Suprapubic skin (tissue), 4 donors: ENCODE measurements around the gene LMAN1L.

Source experiments
- CTCF ChIP-seq, 2 donors: fragments of 200-600 bp in 1 of 2; fragments of 450-650 bp in 1 of 2; sonication (generic) in 1 of 2; IDR thresholded peaks; one replicate each; pipeline ENCODE4 v1.5.1; 2016 to 2019; ENCODE audit warnings: antibody characterized with exemption in 2 of 2, mild to moderate bottlenecking in 1 of 2, moderate library complexity in 1 of 2
- EP300 ChIP-seq: sonication (generic); formaldehyde crosslinking; IDR thresholded peaks from one replicate; pipeline ENCODE4 v1.6.1; 2017; ENCODE audit warnings: antibody characterized with exemption
- POLR2A ChIP-seq, 2 donors: fragments of 450-650 bp; IDR thresholded peaks; one replicate each; pipeline ENCODE4 v1.6.1; 2017; ENCODE audit warnings: antibody characterized with exemption in 2 of 2, mild to moderate bottlenecking in 2 of 2, moderate library complexity in 2 of 2
- POLR2AphosphoS5 ChIP-seq, 3 donors: sonication (generic); formaldehyde crosslinking; IDR thresholded peaks; one replicate each; pipeline ENCODE4 v1.6.1; 2017; ENCODE audit warnings: antibody characterized with exemption in 3 of 3

DNA sequence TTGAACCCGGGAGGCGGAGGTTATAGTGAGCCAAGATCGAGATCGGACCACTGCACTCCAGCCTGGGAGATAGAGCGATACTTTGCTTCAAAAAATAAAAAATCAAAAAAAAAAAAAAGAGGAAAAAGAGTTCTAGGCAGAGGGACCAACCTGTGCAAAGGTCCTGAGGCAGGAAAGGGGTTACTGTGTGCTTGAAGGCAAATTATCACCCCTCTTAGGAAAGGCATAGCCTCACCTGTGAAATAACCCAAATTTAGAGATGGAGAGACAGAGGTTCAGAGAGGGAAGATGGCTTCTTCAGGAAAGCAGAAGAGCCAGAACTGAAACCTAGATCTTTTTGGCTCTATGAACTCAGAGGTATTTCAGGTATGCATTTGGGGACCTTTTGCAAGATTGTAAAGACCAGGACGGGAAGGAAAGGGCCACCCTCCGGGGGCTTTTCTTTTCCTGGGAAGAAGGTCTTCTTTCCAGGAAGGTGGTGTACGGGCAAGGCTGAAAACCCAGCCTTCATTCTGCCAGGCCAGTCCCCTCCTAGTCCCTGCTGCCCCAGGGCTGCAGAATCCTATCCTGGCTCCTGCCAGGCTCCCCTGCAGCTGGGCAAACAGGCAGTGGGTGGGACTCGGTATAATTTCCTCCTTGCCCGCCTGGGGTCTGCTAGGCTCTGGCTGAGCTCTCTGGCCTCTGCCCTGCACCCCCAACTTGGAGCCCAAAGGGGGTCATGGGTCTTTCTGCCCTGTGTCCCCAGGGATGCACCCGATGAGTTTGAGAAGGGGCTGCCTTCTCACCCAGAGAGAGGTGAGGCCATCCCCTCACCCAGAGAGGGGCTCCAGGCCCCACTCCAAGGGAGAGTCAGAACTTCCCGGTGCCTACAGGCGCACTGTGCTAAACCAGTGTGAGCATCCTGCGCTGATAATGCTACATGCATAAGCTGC is 45.2 kb upstream of the LMAN1L start:
- no peak for TF ChIP-seq POLR2AphosphoS5 (IDR thresholded peaks at IDR 0.05)
- TF ChIP-seq CTCF (IDR thresholded peaks at IDR 0.05): no peak
- no peak for TF ChIP-seq POLR2A (IDR thresholded peaks at IDR 0.05)
- TF ChIP-seq EP300: no peak
